HG03442 (cell line): ENCODE measurements around the gene SELENOT.

Source experiments
- ATAC-seq: cut with Tn5 transposase; IDR thresholded peaks from one replicate; pipeline ENCODE4 v1.9.1; 2021; ENCODE audit warnings: mild to moderate bottlenecking, moderate library complexity; ENCODE audit not compliant: unreplicated experiment

Gene SELENOT

GRCh38 chr3:150662410-150663200 lies 59.5 kb downstream of the SELENOT start:
- no peak for ATAC-seq

DNA sequence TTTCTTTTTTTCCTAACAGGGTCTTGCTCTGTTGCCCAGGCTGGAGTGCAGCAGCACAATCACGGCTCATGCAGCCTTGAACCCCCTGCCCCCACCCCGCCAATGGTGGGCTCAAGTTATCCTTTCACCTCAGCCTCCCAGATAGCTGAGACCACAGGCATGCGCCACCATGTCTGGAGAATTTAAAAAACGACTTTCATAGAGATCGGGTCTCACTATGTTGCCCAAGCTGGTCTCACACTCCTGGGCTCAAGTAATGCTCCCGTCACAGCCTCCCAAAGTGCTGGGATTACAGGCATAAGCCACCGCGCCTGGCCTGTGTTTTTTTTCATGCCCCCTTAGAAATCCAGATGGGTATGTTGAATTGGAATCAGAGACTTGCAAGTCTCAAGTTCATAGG lies 60.3 kb downstream of the SELENOT start:
- no peak for ATAC-seq

- ATAC-seq, result no peak
These were observed 63.0 kb downstream of the SELENOT start for GRCh38 chr3:150666167-150666566.

GRCh38 chr3:150673966-150674365 lies 70.8 kb downstream of the SELENOT start:
- no peak for ATAC-seq

DNA sequence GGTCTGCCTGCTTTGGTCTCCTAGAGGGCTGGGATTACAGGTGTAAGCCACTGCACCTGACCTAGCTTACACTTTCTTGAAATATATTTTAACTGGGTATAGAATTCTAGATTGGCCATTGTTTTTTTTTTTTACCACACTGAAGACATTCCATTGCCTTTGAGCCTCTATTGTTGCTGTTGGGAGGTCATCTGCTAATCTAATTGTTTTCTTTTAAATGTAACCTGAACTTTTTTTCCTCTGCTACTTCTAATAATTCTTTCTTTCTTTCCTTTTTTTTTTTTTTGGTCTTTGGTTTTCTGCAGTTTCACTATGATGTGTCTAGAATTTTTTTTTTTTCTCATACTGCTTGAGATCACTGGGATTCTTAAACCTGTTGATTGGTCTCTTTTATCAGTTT lies 72.5 kb downstream of the SELENOT start:
- ATAC-seq, result no peak
